Measurements from ENCODE around the gene SYNPO2.
A peak's percentile ranks its signal among the peaks of the same experiment; 100 is the strongest.

SYNPO2 gene

GRCh38 chr4:118918388-118918787 lies 29.7 kb downstream of the SYNPO2 start:
- no peak for TF ChIP-seq YY1 (IDR thresholded peaks at IDR 0.05; ENCODE audit: low read depth)
- TF ChIP-seq TAF1 (IDR thresholded peaks at IDR 0.05; ENCODE audit: low read depth) = no peak
- peak; percentile 53; the same call in 1 of the 2 replicates for TF ChIP-seq EP300 (IDR thresholded peaks at IDR 0.05; ENCODE audit: borderline replicate concordance)
- no peak for TF ChIP-seq TCF12 (IDR thresholded peaks at IDR 0.05; ENCODE audit: low read depth)
- TF ChIP-seq ZBTB7A (IDR thresholded peaks at IDR 0.05; ENCODE audit: low read depth) = no peak
- peak; percentile 83 for TF ChIP-seq TEAD4 (IDR thresholded peaks at IDR 0.05)
- no peak for TF ChIP-seq EGR1 (IDR thresholded peaks at IDR 0.05)
- no peak for TF ChIP-seq MAX (IDR thresholded peaks at IDR 0.05)
- TF ChIP-seq NFIC (IDR thresholded peaks at IDR 0.05) = peak; percentile 48; the same call in 1 of the 2 replicates
- no peak for TF ChIP-seq USF1 (IDR thresholded peaks at IDR 0.05)
- TF ChIP-seq REST (IDR thresholded peaks at IDR 0.05; ENCODE audit: low read depth) = no peak
- TF ChIP-seq FOXM1 (IDR thresholded peaks at IDR 0.05; ENCODE audit: borderline replicate concordance, low read depth) = peak; percentile 29; the same call in 1 of the 2 replicates
- no peak for TF ChIP-seq RAD21 (IDR thresholded peaks at IDR 0.05; ENCODE audit: low read depth)
- no peak for TF ChIP-seq CEBPB (IDR thresholded peaks at IDR 0.05)
- no peak for TF ChIP-seq CREB1 (IDR thresholded peaks at IDR 0.05; ENCODE audit: low read depth)

GRCh38 chr4:118920247-118920646 lies 31.6 kb downstream of the SYNPO2 start:
- TF ChIP-seq EGR1 (IDR thresholded peaks at IDR 0.05) (no peak), RAD21 (IDR thresholded peaks at IDR 0.05; ENCODE audit: low read depth) (no peak), EP300 (IDR thresholded peaks at IDR 0.05; ENCODE audit: borderline replicate concordance) (no peak), TAF1 (IDR thresholded peaks at IDR 0.05; ENCODE audit: low read depth) (no peak), TCF12 (IDR thresholded peaks at IDR 0.05; ENCODE audit: low read depth) (no peak), YY1 (IDR thresholded peaks at IDR 0.05; ENCODE audit: low read depth) (no peak), CEBPB (IDR thresholded peaks at IDR 0.05) (no peak), ZBTB7A (IDR thresholded peaks at IDR 0.05; ENCODE audit: low read depth) (no peak), USF1 (IDR thresholded peaks at IDR 0.05) (no peak), CREB1 (IDR thresholded peaks at IDR 0.05; ENCODE audit: low read depth) (no peak), REST (IDR thresholded peaks at IDR 0.05; ENCODE audit: low read depth) (no peak), NFIC (IDR thresholded peaks at IDR 0.05) (no peak), MAX (IDR thresholded peaks at IDR 0.05) (no peak)

GRCh38 chr4:118921786-118922185 lies 33.1 kb downstream of the SYNPO2 start:
- TF ChIP-seq ZBTB7A (IDR thresholded peaks at IDR 0.05; ENCODE audit: low read depth) = no peak
- TF ChIP-seq CREB1 (IDR thresholded peaks at IDR 0.05; ENCODE audit: low read depth) = no peak
- TF ChIP-seq RAD21 (IDR thresholded peaks at IDR 0.05; ENCODE audit: low read depth) = no peak
- TF ChIP-seq USF1 (IDR thresholded peaks at IDR 0.05) = no peak
- no peak for TF ChIP-seq TCF12 (IDR thresholded peaks at IDR 0.05; ENCODE audit: low read depth)
- no peak for TF ChIP-seq TEAD4 (IDR thresholded peaks at IDR 0.05)
- no peak for TF ChIP-seq EP300 (IDR thresholded peaks at IDR 0.05; ENCODE audit: borderline replicate concordance)
- no peak for TF ChIP-seq FOXM1 (IDR thresholded peaks at IDR 0.05; ENCODE audit: borderline replicate concordance, low read depth)
- TF ChIP-seq CEBPB (IDR thresholded peaks at IDR 0.05) = no peak
- TF ChIP-seq REST (IDR thresholded peaks at IDR 0.05; ENCODE audit: low read depth) = no peak
- no peak for TF ChIP-seq MAX (IDR thresholded peaks at IDR 0.05)
- no peak for TF ChIP-seq EGR1 (IDR thresholded peaks at IDR 0.05)
- TF ChIP-seq NFIC (IDR thresholded peaks at IDR 0.05) = no peak
- TF ChIP-seq YY1 (IDR thresholded peaks at IDR 0.05; ENCODE audit: low read depth) = no peak
- no peak for TF ChIP-seq TAF1 (IDR thresholded peaks at IDR 0.05; ENCODE audit: low read depth)
